SK-N-SH (cell line): ENCODE data around the gene MANBA. TPM values are rescaled to one million over a fixed set of nuclear protein-coding genes. Genes with fewer than 3 reads are reported as not detected.

Experiments used
- CTCF ChIA-PET: fragments of 300-600, 350-600 bp; formaldehyde crosslinking; extraction: SDS; loops from one replicate; lab custom pipeline; 2021; lab: Yijun Ruan, JAX
- POLR2A ChIA-PET: fragments of 350-600 bp; sonication (Branson Sonifier 250); formaldehyde crosslinking; extraction: SDS; loops from one replicate; lab custom pipeline; 2020; ENCODE audit warnings: antibody characterized with exemption, inconsistent platforms; lab: Yijun Ruan, JAX
- DNase-seq: peaks from one replicate; pipeline ENCODE4 v3.0.0; 2012
- H2AFZ ChIP-seq: fragments of 200-600 bp; sonication (generic); 2 replicates; pipeline ENCODE4 v1.8.1; 2016; ENCODE audit warnings: antibody characterized with exemption, mild to moderate bottlenecking, low read depth
- H3F3A ChIP-seq: fragments of 200-600 bp; sonication (generic); replicated peaks from 2 replicates; pipeline ENCODE3; 2016; ENCODE audit warnings: antibody characterized with exemption, mild to moderate bottlenecking; ENCODE audit not compliant: insufficient read depth
- H3K27ac ChIP-seq, 2 experiments: fragments of 200-500 bp in 1 of 2; fragments of 200-600 bp in 1 of 2; sonication (Bioruptor generic) in 1 of 2; sonication (generic), shearing (Covaris generic) in 1 of 2; 2 replicates each; pipeline versions ENCODE4 v1.5.1 to v1.6.1; 2014 to 2016; ENCODE audit warnings: low read depth in 2 of 2, inconsistent platforms in 1 of 2, low read length in 1 of 2, mild to moderate bottlenecking in 1 of 2, mixed read lengths in 1 of 2
- H3K27me3 ChIP-seq: fragments of 200-600 bp; sonication (generic), shearing (Covaris generic); 2 replicates; pipeline ENCODE4 v1.6.1; 2016; ENCODE audit warnings: mixed run types; ENCODE audit not compliant: insufficient read depth
- H3K36me3 ChIP-seq, 2 experiments: fragments of 200-500 bp in 1 of 2; fragments of 200-600 bp in 1 of 2; sonication (Bioruptor generic) in 1 of 2; sonication (generic) in 1 of 2; replicated peaks in 1 of 2; 2 replicates each; pipeline versions ENCODE3 to v1.5.1; 2014 to 2016; ENCODE audit warnings: low read length in 1 of 2, mild to moderate bottlenecking in 1 of 2; ENCODE audit not compliant: insufficient read depth in 2 of 2, control insufficient read depth in 1 of 2
- H3K4me1 ChIP-seq, 2 experiments: fragments of 200-500 bp in 1 of 2; fragments of 200-600 bp in 1 of 2; sonication (Bioruptor generic) in 1 of 2; sonication (generic), shearing (Covaris generic) in 1 of 2; 2 replicates each; pipeline versions ENCODE4 v1.5.1 to v1.6.1; 2014 to 2016; ENCODE audit warnings: low read depth in 1 of 2, low read length in 1 of 2, mixed run types in 1 of 2; ENCODE audit not compliant: insufficient read depth in 2 of 2, control insufficient read depth in 1 of 2
- H3K4me2 ChIP-seq: fragments of 200-600 bp; sonication (generic), shearing (Covaris generic); 2 replicates; pipeline ENCODE4 v1.6.1; 2017; ENCODE audit warnings: mixed run types
- H3K4me3 ChIP-seq, 2 experiments: fragments of 200-500 bp in 1 of 2; fragments of 200-600 bp in 1 of 2; sonication (Bioruptor generic) in 1 of 2; sonication (generic), shearing (Covaris generic) in 1 of 2; 2 replicates each; pipeline versions ENCODE4 v1.5.1 to v1.8.1; 2014 to 2016; ENCODE audit warnings: low read depth in 2 of 2, inconsistent platforms in 1 of 2, low read length in 1 of 2, mild to moderate bottlenecking in 1 of 2, mixed read lengths in 1 of 2, moderate library complexity in 1 of 2
- H3K79me2 ChIP-seq: fragments of 200-600 bp; sonication (generic); 2 replicates; pipeline ENCODE4 v1.8.1; 2017; ENCODE audit warnings: mild to moderate bottlenecking; ENCODE audit not compliant: insufficient read depth
- H3K9ac ChIP-seq: fragments of 200-600 bp; sonication (generic); 2 replicates; pipeline ENCODE4 v1.6.1; 2017; ENCODE audit warnings: mixed run types
- H3K9me2 ChIP-seq: fragments of 200-600 bp; sonication (generic); 2 replicates; pipeline ENCODE4 v1.6.1; 2017; ENCODE audit warnings: mixed run types
- H3K9me3 ChIP-seq: fragments of 200-600 bp; sonication (generic); 2 replicates; pipeline ENCODE4 v1.6.1; 2017; ENCODE audit warnings: mixed run types, mild to moderate bottlenecking, moderate library complexity
- H4K20me1 ChIP-seq: fragments of 200-600 bp; sonication (generic); 2 replicates; pipeline ENCODE4 v1.6.1; 2017; ENCODE audit warnings: mild to moderate bottlenecking, mixed run types; ENCODE audit not compliant: insufficient read depth
- EP300 ChIP-seq, 2 experiments: IDR thresholded peaks; 2 replicates each; pipeline versions ENCODE4 v1.4.0 to v1.6.1; 2012; ENCODE audit warnings: borderline replicate concordance in 1 of 2, low read depth in 1 of 2, low read length in 1 of 2
- EZH2phosphoT487 ChIP-seq: fragments of 200-600 bp; sonication (generic); IDR thresholded peaks from 2 replicates; pipeline ENCODE4 v1.6.1; 2017; ENCODE audit warnings: low read depth, mixed run types, mild to moderate bottlenecking, antibody characterized with exemption, moderate library complexity, borderline replicate concordance
- FOSL2 ChIP-seq: IDR thresholded peaks from 2 replicates; pipeline ENCODE4 v1.4.0; 2012; ENCODE audit warnings: low read depth, mild to moderate bottlenecking, moderate library complexity, borderline replicate concordance
- FOXJ3 ChIP-seq: sonication (generic); formaldehyde crosslinking; IDR thresholded peaks from 2 replicates; pipeline ENCODE4 v1.5.1; 2020; ENCODE audit warnings: mild to moderate bottlenecking, missing genetic modification reagents
- GATA2 ChIP-seq: sonication (generic); formaldehyde crosslinking; IDR thresholded peaks from 2 replicates; pipeline ENCODE4 v1.5.0; 2020; ENCODE audit warnings: mild to moderate bottlenecking, missing genetic modification reagents
- JUND ChIP-seq: IDR thresholded peaks from 2 replicates; pipeline ENCODE4 v1.4.0; 2012
- MAX ChIP-seq: IDR thresholded peaks from 2 replicates; pipeline ENCODE4 v1.4.0; 2012; ENCODE audit warnings: low read depth
- MXI1 ChIP-seq: IDR thresholded peaks from 2 replicates; pipeline ENCODE4 v1.6.1; 2012; ENCODE audit warnings: mild to moderate bottlenecking, low read depth, low read length, improper control_type of control experiment
- POLR2AphosphoS5 ChIP-seq: IDR thresholded peaks from 2 replicates; pipeline ENCODE4 v1.6.1; 2012; ENCODE audit warnings: low read depth, low read length
- RAD21 ChIP-seq: IDR thresholded peaks from 2 replicates; pipeline ENCODE4 v1.6.1; 2012; ENCODE audit warnings: mild to moderate bottlenecking, low read length
- RCOR1 ChIP-seq: fragments of 150-350 bp; IDR thresholded peaks from 2 replicates; pipeline ENCODE4 v1.6.1; 2017; ENCODE audit warnings: antibody characterized with exemption, low read length
- REST ChIP-seq: IDR thresholded peaks from 2 replicates; pipeline ENCODE4 v1.6.1; 2012; ENCODE audit warnings: mild to moderate bottlenecking, low read depth, low read length, moderate library complexity
- RFX5 ChIP-seq: IDR thresholded peaks from 2 replicates; pipeline ENCODE4 v1.6.1; 2012; ENCODE audit warnings: mild to moderate bottlenecking, improper control_type of control experiment, low read length
- RXRA ChIP-seq: IDR thresholded peaks from 2 replicates; pipeline ENCODE4 v1.4.0; 2012; ENCODE audit warnings: low read depth, mild to moderate bottlenecking, borderline replicate concordance
- TAF1 ChIP-seq: IDR thresholded peaks from 2 replicates; pipeline ENCODE4 v1.6.1; 2012; ENCODE audit warnings: low read depth, mild to moderate bottlenecking, low read length, moderate library complexity, borderline replicate concordance
- TCF12 ChIP-seq: IDR thresholded peaks from 2 replicates; pipeline ENCODE4 v1.4.0; 2012
- TEAD4 ChIP-seq: IDR thresholded peaks from 2 replicates; pipeline ENCODE4 v1.4.0; 2012; ENCODE audit warnings: mild to moderate bottlenecking, borderline replicate concordance; ENCODE audit not compliant: insufficient read depth
- USF1 ChIP-seq: IDR thresholded peaks from 2 replicates; pipeline ENCODE4 v1.4.0; 2012; ENCODE audit warnings: low read depth, borderline replicate concordance
- USF2 ChIP-seq: fragments of 150-350 bp; IDR thresholded peaks from 2 replicates; pipeline ENCODE4 v1.6.1; 2017; ENCODE audit warnings: antibody characterized with exemption, low read length, low read depth, borderline replicate concordance
- YY1 ChIP-seq: IDR thresholded peaks from 2 replicates; pipeline ENCODE4 v1.4.0; 2012; ENCODE audit warnings: low read depth, mild to moderate bottlenecking
- ZBTB33 ChIP-seq: IDR thresholded peaks from 2 replicates; pipeline ENCODE4 v1.4.0; 2012; ENCODE audit warnings: low read depth, borderline replicate concordance
- WGBS: methylation state at CpG from one replicate; pipeline ENCODE4 v1.1.6; 2017; ENCODE audit warnings: low lambda C conversion rate; 5-methylcytosine and 5-hydroxymethylcytosine counted together
- polyA plus RNA-seq, 3 experiments: library from polyadenylated mRNA; depleted of rRNA; stranded (reverse); fragments of >200 nt; gene quantifications; 2 replicates each; pipeline ENCODE4 v1.2.3, GENCODE V29; 2012

Gene MANBA
- polyA plus RNA-seq, 1 of the 3 experiments (the other 2 are of a cell fraction), result 13.4 TPM

- 74% methylated on average over 4 of the region's 4 CpGs for whole genome bisulfite sequencing
- no peaks in the 10 kb centered on the region for H4K20me1 ChIP-seq
- H3F3A ChIP-seq, result peaks cover 12% of the 10 kb centered on the region
- ChIA-PET CTCF (no interaction called here), POLR2A (no interaction called here)
- no peak overlapping the region for H2AFZ ChIP-seq
- no peaks in the 10 kb centered on the region for H3K79me2 ChIP-seq
- TF ChIP-seq MAX (no peak), REST (no peak), JUND (no peak), TEAD4 (no peak), FOXJ3 (no peak), EZH2phosphoT487 (no peak), RFX5 (no peak), ZBTB33 (no peak), TCF12 (no peak), MXI1 (no peak), TAF1 (no peak)
- no peaks in the 10 kb centered on the region for H3K27me3 ChIP-seq
- DNase-seq, result no peak
- no peak overlapping the region for H3K27ac ChIP-seq
- H3K9me2 ChIP-seq, result no peaks in the 10 kb centered on the region
- no peaks in the 10 kb centered on the region for H3K4me1 ChIP-seq
- no peak overlapping the region for H3K4me2 ChIP-seq
- no peak overlapping the region for H3K4me3 ChIP-seq
- H3K9me3 ChIP-seq, result no peaks in the 10 kb centered on the region
- H3K36me3 ChIP-seq, result no peaks in the 10 kb centered on the region
- no peak overlapping the region for H3K9ac ChIP-seq
Observed at GRCh38 chr4:102779204-102779603, 18.4 kb upstream of the MANBA start.

GRCh38 chr4:102778720-102779119 lies 18.0 kb upstream of the MANBA start:
- Histone ChIP-seq H3K9me3 (no peaks in the 10 kb centered on the region), H3K4me2 (no peak overlapping the region), H3K4me1 (no peaks in the 10 kb centered on the region), H3K4me3 (no peak overlapping the region), H3K27me3 (no peaks in the 10 kb centered on the region), H4K20me1 (no peaks in the 10 kb centered on the region), H3K36me3 (no peaks in the 10 kb centered on the region), H3K9ac (no peak overlapping the region), H3K79me2 (no peaks in the 10 kb centered on the region), H3K27ac (no peak overlapping the region), H3K9me2 (no peaks in the 10 kb centered on the region), H2AFZ (no peak overlapping the region), H3F3A (peaks cover 12% of the 10 kb centered on the region)
- WGBS, result 90% methylated on average over 5 of the region's 7 CpGs
- DNase-seq, result no peak
- CTCF ChIA-PET, result no interaction called here
- POLR2A ChIA-PET, result no interaction called here
- TF ChIP-seq RCOR1 (no peak), YY1 (no peak), RAD21 (no peak), GATA2 (CRISPR knock-in tag) (no peak), RXRA (no peak), EZH2phosphoT487 (no peak), JUND (no peak), USF2 (no peak), MXI1 (no peak), USF1 (no peak), POLR2AphosphoS5 (no peak), EP300 (IDR thresholded peaks at IDR 0.05; ENCODE audit: borderline replicate concordance in 1 of 2, low read depth in 1 of 2, low read length in 1 of 2) (no peak), FOSL2 (no peak), TCF12 (no peak)
